WTC11 (cell line): ENCODE data around the gene PIM2.

ENCODE experiments used
- ATF2 ChIP-seq: sonication (generic); formaldehyde crosslinking; IDR thresholded peaks from 2 replicates; pipeline ENCODE4 v1.8.1; 2022; ENCODE audit warnings: low read depth, missing genetic modification reagents, borderline replicate concordance
- CTCF ChIP-seq: fragments of 200-600 bp; IDR thresholded peaks from 2 replicates; pipeline ENCODE4 v1.8.0; 2022; ENCODE audit warnings: antibody characterized with exemption
- FOXJ3 ChIP-seq: sonication (generic); formaldehyde crosslinking; IDR thresholded peaks from 2 replicates; pipeline ENCODE4 v1.9.0; 2021; ENCODE audit warnings: missing genetic modification reagents, mild to moderate bottlenecking, borderline replicate concordance
- HMGXB4 ChIP-seq: sonication (generic); formaldehyde crosslinking; IDR thresholded peaks from 2 replicates; pipeline ENCODE4 v1.8.1; 2023; ENCODE audit warnings: mild to moderate bottlenecking, moderate library complexity, missing genetic modification reagents
- OVOL2 ChIP-seq: fragments of 250-450 bp; sonication (Bioruptor Pico); IDR thresholded peaks from 2 replicates; pipeline ENCODE4 v1.9.0; 2021; ENCODE audit warnings: mild to moderate bottlenecking, borderline replicate concordance
- USF2 ChIP-seq: sonication (generic); formaldehyde crosslinking; IDR thresholded peaks from 2 replicates; pipeline ENCODE4 v1.8.1; 2023; ENCODE audit warnings: mild to moderate bottlenecking, missing genetic modification reagents, moderate library complexity
- ZBTB43 ChIP-seq: sonication (generic); formaldehyde crosslinking; IDR thresholded peaks from 2 replicates; pipeline ENCODE4 v1.8.1; 2023; ENCODE audit warnings: mild to moderate bottlenecking, missing genetic modification reagents
- ZMAT4 ChIP-seq: fragments of 250-450 bp; sonication (Bioruptor Pico); IDR thresholded peaks from 2 replicates; pipeline ENCODE4 v1.9.0; 2021; ENCODE audit warnings: mild to moderate bottlenecking
- ZNF219 ChIP-seq: sonication (generic); formaldehyde crosslinking; IDR thresholded peaks from 2 replicates; pipeline ENCODE4 v1.8.0; 2023; ENCODE audit warnings: missing genetic modification reagents, mild to moderate bottlenecking, borderline replicate concordance
- ZNF512 ChIP-seq: sonication (generic); formaldehyde crosslinking; IDR thresholded peaks from 2 replicates; pipeline ENCODE4 v1.8.1; 2022; ENCODE audit warnings: missing genetic modification reagents, borderline replicate concordance

GRCh38 chrX:48961585-48962091 is 42.8 kb upstream of the PIM2 start:
- TF ChIP-seq ZBTB43 (CRISPR knock-in tag) (no peak), ZNF512 (no peak), CTCF (no peak), ZMAT4 (no peak), ATF2 (CRISPR knock-in tag) (no peak), FOXJ3 (CRISPR knock-in tag) (no peak), OVOL2 (CRISPR knock-in tag) (no peak), HMGXB4 (CRISPR knock-in tag) (no peak), ZNF219 (no peak), USF2 (CRISPR knock-in tag) (no peak)
